Measurements from ENCODE around the gene WDR49.

Gene WDR49

DNA sequence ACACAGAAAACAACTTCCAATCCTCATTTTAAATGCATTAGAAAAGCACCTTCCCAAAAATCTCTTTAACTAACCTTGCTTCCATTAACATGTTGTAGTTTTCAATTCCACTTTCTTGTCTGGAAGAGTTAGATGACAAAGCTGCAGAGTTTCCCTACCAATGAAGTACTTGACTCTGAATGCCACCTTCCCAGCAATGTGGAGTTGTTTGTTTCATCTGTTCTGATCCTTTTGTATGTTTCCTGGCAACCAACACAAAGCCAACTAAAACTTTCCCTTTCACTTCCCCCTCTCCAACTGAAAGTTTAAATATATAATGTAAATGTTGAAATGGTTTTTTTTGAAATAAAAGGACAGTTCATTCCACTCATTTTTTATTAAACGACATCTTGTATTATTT lies at the start of gene WDR49:
Gene WDR49 (minus strand): TSS at position 183 of the 400 bp plus-strand sequence. CDS start 517 bp downstream, outside the sequence.
- Mint-ChIP-seq H3K27me3 (peaks cover 10% of the 10 kb centered on the region), H3K4me1 (peaks cover 14% of the 10 kb centered on the region), H3K27ac (peak within 1 kb of the TSS; percentile 61 to 70), H3K4me3 (no peak within 1 kb of the TSS), H3K9me3 (no peaks in the 10 kb centered on the region)
- DNase-seq (no peak), ATAC-seq (no peak)

DNA sequence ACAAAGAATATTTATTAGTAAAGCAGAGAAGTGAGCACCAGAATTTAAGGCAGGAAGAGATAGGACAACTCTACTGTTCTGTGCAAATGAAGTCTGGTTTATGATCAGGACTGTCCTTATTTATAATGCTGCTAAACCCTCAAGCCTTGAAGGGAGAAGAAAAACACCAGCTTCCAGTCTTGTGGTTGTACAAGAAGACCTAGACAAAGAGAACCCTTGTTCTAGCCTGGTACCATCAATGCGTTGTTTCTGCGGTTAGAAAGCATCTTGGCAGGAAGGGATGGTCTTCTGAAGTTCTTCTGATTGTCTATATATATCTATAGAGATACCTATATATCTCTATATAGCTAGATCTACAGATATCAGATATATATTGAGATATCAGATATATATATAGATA lies 47.2 kb upstream of the WDR49 start:
- Mint-ChIP-seq H3K27me3 (no peaks in the 10 kb centered on the region), H3K27ac (no peak overlapping the region), H3K4me3 (no peak overlapping the region), H3K4me1 (no peaks in the 10 kb centered on the region), H3K9me3 (no peaks in the 10 kb centered on the region)
- no peak for DNase-seq
- ATAC-seq, result no peak

DNA sequence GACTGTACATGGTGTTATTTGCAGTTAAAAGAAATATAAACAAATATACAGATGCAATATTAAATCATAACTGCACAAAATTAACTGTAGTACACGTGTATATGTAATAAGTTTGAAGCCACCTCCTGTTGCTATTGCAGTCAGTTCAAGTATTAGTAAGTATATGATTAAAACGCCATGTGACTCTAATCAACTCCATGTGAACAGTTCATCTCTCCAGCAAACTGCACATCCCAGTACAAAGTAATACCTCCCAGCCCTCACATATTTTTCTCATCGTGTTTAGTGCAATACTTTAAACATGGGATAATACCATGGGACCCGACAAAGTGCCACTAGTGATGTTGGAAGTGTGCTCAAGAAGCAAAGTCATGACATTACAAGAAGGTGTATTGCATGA lies 46.3 kb upstream of the WDR49 start:
- Mint-ChIP-seq H3K9me3 (no peaks in the 10 kb centered on the region), H3K27me3 (no peaks in the 10 kb centered on the region), H3K4me1 (no peaks in the 10 kb centered on the region), H3K4me3 (no peak overlapping the region), H3K27ac (no peak overlapping the region)
- ATAC-seq (no peak), DNase-seq (no peak)

- no peaks in the 10 kb centered on the region for H3K9me3 Mint-ChIP-seq
- H3K4me3 Mint-ChIP-seq, result no peak overlapping the region
- DNase-seq (no peak), ATAC-seq (no peak)
- H3K27me3 Mint-ChIP-seq, result no peaks in the 10 kb centered on the region
- H3K27ac Mint-ChIP-seq, result no peak overlapping the region
- peaks cover 17% of the 10 kb centered on the region for H3K4me1 Mint-ChIP-seq
Measured at GRCh38 chr3:167694121-167694520, 40.4 kb upstream of the WDR49 start.

GRCh38 chr3:167691366-167691765 lies 37.6 kb upstream of the WDR49 start:
- H3K4me1 Mint-ChIP-seq, result peaks cover 17% of the 10 kb centered on the region
- peak; percentile 18 to 52 for DNase-seq
- peak overlapping the region; percentile 16 to 54 for H3K27ac Mint-ChIP-seq
- no peaks in the 10 kb centered on the region for H3K9me3 Mint-ChIP-seq
- H3K4me3 Mint-ChIP-seq, result peak overlapping the region in 1 of 2 donors; percentile 12
- H3K27me3 Mint-ChIP-seq, result no peaks in the 10 kb centered on the region
- peak; percentile 100 for ATAC-seq

DNA sequence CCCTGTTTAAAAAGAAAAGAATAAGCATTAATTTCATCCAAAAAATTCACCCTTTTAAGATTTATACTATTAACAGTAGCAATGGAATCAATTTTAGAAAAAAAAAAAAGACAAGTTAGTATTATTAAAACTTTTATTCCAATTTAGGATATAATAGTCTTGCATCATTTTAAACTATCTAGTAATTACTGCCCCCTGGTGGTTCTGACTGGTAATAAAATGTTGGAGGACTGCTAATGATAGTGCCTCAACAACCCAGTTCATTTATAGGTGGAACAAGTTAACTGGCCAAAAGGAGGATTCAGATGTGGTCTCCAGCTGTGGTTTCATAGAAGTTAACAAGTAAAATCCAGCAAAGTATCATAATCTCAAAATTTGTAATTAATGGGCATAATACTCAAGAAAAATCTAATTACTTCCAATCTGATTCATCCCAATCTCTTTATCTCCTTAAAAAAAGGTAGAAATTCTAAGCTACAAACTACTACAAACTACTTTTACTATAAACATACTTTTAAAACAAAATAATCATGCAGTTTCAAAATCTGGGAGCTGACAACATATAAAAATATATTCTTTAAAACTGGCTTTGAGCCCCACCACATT lies 30.7 kb upstream of the WDR49 start:
- no peak overlapping the region for H3K4me3 Mint-ChIP-seq
- peak; percentile 20 to 48 for DNase-seq

DNA sequence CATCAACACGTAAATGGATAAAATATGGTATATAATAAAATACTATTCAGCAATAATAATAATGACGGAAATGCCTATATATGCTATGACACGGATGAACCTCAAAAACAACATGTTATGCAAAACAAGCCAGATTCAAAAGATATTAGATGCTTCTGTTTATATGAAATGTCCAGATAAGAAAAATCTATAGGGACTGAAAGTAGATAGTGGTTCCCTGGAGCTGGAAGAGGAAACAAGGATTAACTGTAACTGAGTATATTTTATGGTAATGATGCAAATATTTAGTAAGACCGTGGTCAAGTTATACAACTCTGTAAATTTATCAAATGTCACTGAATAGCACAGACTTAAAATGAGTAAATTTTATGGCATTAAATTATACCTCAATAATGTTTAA lies 25.8 kb upstream of the WDR49 start:
- Mint-ChIP-seq H3K9me3 (peaks cover 20 to 30% of the 10 kb centered on the region in 2 donors), H3K4me1 (no peaks in the 10 kb centered on the region), H3K27me3 (no peaks in the 10 kb centered on the region), H3K27ac (no peak overlapping the region), H3K4me3 (no peak overlapping the region)
- no peak for DNase-seq
- no peak for ATAC-seq

More for the DNA sequence above, 30.7 kb upstream of the WDR49 start:
- no peaks in the 10 kb centered on the region for H3K4me1 Mint-ChIP-seq
- H3K27ac Mint-ChIP-seq, result no peak overlapping the region
- no peaks in the 10 kb centered on the region for H3K27me3 Mint-ChIP-seq
- ATAC-seq, result peak; percentile 70
- no peaks in the 10 kb centered on the region for H3K9me3 Mint-ChIP-seq

- Mint-ChIP-seq H3K4me1 (no peaks in the 10 kb centered on the region), H3K27ac (no peak overlapping the region), H3K4me3 (no peak overlapping the region), H3K27me3 (no peaks in the 10 kb centered on the region), H3K9me3 (peaks cover 24 to 37% of the 10 kb centered on the region in 2 donors)
- ATAC-seq (no peak), DNase-seq (no peak)
Measured at GRCh38 chr3:167675848-167676247, 22.1 kb upstream of the WDR49 start.

GRCh38 chr3:167673221-167673620 lies 19.5 kb upstream of the WDR49 start:
- H3K27me3 Mint-ChIP-seq, result no peaks in the 10 kb centered on the region
- no peak overlapping the region for H3K4me3 Mint-ChIP-seq
- peaks cover 24 to 37% of the 10 kb centered on the region in 2 donors for H3K9me3 Mint-ChIP-seq
- no peak for ATAC-seq
- no peak overlapping the region for H3K27ac Mint-ChIP-seq
- no peak for DNase-seq
- H3K4me1 Mint-ChIP-seq, result no peaks in the 10 kb centered on the region

- Mint-ChIP-seq H3K4me3 (no peak overlapping the region), H3K9me3 (peaks cover 24 to 28% of the 10 kb centered on the region in 2 donors), H3K27ac (no peak overlapping the region), H3K27me3 (no peaks in the 10 kb centered on the region), H3K4me1 (no peaks in the 10 kb centered on the region)
- DNase-seq (no peak), ATAC-seq (no peak)
Measured at GRCh38 chr3:167671878-167672427, 18.2 kb upstream of the WDR49 start.

DNA sequence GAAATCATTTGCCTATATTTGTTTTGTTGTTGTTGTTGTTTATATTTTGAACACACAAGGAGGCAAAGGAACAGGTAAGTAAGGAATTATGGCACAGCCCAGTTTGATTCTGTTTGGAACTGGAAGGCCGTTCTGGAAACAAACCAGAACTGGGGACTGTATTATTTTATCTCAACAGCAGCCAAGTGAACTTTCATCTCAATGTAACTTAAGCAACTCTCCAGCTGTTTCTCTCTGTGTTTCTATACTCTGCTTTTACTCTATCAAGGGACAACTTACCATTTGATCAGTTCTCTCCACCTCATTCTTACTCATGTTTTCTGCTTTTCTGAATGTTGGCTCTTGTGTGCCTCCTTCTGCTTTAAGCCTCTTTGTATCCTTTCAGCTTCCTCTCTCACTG lies 16.0 kb upstream of the WDR49 start:
- Mint-ChIP-seq H3K4me3 (no peak overlapping the region), H3K27me3 (no peaks in the 10 kb centered on the region), H3K27ac (no peak overlapping the region), H3K9me3 (peaks cover 4 to 8% of the 10 kb centered on the region in 2 donors), H3K4me1 (no peaks in the 10 kb centered on the region)
- no peak for ATAC-seq
- DNase-seq, result no peak

DNA sequence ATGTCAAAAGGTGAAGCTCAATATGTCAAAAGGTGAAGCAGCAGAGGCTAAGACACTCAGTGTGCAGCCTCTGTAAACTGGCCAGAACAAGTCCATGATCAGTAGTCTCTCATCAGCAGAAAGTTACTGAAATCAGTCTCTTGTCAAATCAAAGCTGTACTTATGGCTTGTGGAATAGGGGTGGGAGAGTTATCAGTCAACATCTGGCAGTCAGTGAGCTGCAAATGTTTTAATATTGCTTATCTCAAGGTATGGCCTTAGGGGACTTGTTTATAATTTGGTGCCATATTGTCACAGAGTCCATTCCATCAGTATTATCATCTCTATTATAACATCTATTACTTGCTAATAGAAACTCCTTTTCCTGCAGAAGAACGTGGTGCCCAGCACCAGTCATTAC lies 14.9 kb upstream of the WDR49 start:
- Mint-ChIP-seq H3K27me3 (no peaks in the 10 kb centered on the region), H3K4me1 (no peaks in the 10 kb centered on the region), H3K27ac (no peak overlapping the region), H3K4me3 (no peak overlapping the region), H3K9me3 (peaks cover 0 to 8% of the 10 kb centered on the region in 2 donors)
- DNase-seq (no peak), ATAC-seq (no peak)

DNA sequence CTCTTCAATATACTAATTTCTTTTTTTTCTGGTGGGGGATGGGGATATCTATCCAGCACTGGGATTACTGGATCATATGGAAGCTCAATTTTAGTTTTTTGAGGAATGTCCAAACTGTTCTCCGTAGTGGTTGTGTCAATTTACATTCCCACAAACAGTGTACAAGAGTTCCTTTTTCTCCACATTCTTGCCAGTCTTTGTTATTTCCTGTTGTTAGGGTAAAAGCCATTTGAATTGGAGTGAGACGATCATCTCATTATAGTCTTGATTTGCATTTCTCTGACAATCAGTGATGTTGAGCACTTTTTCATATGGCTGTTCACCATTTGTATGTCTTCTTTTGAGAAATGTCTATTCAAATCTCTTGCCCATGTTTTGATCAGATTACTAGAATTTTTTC lies 12.8 kb upstream of the WDR49 start:
- Mint-ChIP-seq H3K27ac (no peak overlapping the region), H3K4me1 (no peaks in the 10 kb centered on the region), H3K9me3 (peaks cover 0 to 8% of the 10 kb centered on the region in 2 donors), H3K27me3 (no peaks in the 10 kb centered on the region), H3K4me3 (no peak overlapping the region)
- ATAC-seq, result no peak
- no peak for DNase-seq

- no peak overlapping the region for H3K27ac Mint-ChIP-seq
- no peaks in the 10 kb centered on the region for H3K4me1 Mint-ChIP-seq
- ATAC-seq (no peak), DNase-seq (no peak)
- H3K27me3 Mint-ChIP-seq, result peaks cover 3% of the 10 kb centered on the region
- H3K4me3 Mint-ChIP-seq, result no peak overlapping the region
- peaks cover 0 to 8% of the 10 kb centered on the region in 2 donors for H3K9me3 Mint-ChIP-seq
Measured at GRCh38 chr3:167662919-167663400, 9.2 kb upstream of the WDR49 start.

- H3K27me3 Mint-ChIP-seq, result peaks cover 10% of the 10 kb centered on the region
- no peak for DNase-seq
- ATAC-seq, result no peak
- no peak overlapping the region for H3K4me3 Mint-ChIP-seq
- H3K9me3 Mint-ChIP-seq, result no peaks in the 10 kb centered on the region
- H3K4me1 Mint-ChIP-seq, result peaks cover 5% of the 10 kb centered on the region
- H3K27ac Mint-ChIP-seq, result peak overlapping the region in 1 of 2 donors; percentile 12
Measured at GRCh38 chr3:167657684-167658225, 4.0 kb upstream of the WDR49 start.

GRCh38 chr3:167656821-167657220 lies 3.1 kb upstream of the WDR49 start:
- peaks cover 5% of the 10 kb centered on the region for H3K4me1 Mint-ChIP-seq
- no peak for ATAC-seq
- H3K9me3 Mint-ChIP-seq, result no peaks in the 10 kb centered on the region
- peaks cover 10% of the 10 kb centered on the region for H3K27me3 Mint-ChIP-seq
- H3K4me3 Mint-ChIP-seq, result no peak overlapping the region
- H3K27ac Mint-ChIP-seq, result no peak overlapping the region
- DNase-seq, result no peak

Measured in stimulated activated naive CD8-positive, alpha-beta T cell treated with anti-CD3 and anti-CD28 coated beads, Interleukin-15, amount 100 ng/mL, for 72 hours (primary cell).